GM23338 (cell line): ENCODE data around the gene EFCAB6. TPM values are rescaled to one million over a fixed set of nuclear protein-coding genes. Genes with fewer than 3 reads are reported as not detected.

ENCODE experiments used
- ATAC-seq: fragments of 200-7000 bp; cut with Tn5 transposase; 3 replicates; pipeline ENCODE4 v1.9.1; 2020
- DNase-seq: peaks from one replicate; pipeline ENCODE4 v3.0.0-alpha.2; 2015; ENCODE audit warnings: low spot score
- H2AFZ ChIP-seq: fragments of 200-600 bp; sonication (generic); 2 replicates; pipeline ENCODE4 v1.8.0; 2016; ENCODE audit warnings: antibody characterized with exemption, mild to moderate bottlenecking, moderate library complexity
- H3F3A ChIP-seq: fragments of 200-600 bp; sonication (generic); replicated peaks from 2 replicates; pipeline ENCODE4 v1.8.0; 2017; ENCODE audit warnings: antibody characterized with exemption, mixed run types, low read depth
- H3K27ac ChIP-seq: fragments of 200-600 bp; sonication (generic); 2 replicates; pipeline ENCODE4 v1.6.1; 2016; ENCODE audit warnings: low read depth
- H3K27me3 ChIP-seq: fragments of 200-600 bp; sonication (generic); 2 replicates; pipeline ENCODE4 v1.8.0; 2016; ENCODE audit warnings: mild to moderate bottlenecking, mixed run types, moderate library complexity; ENCODE audit not compliant: insufficient read depth
- H3K36me3 ChIP-seq: fragments of 200-600 bp; sonication (generic); 2 replicates; pipeline ENCODE4 v1.8.0; 2016; ENCODE audit warnings: mild to moderate bottlenecking; ENCODE audit not compliant: insufficient read depth
- H3K4me1 ChIP-seq: fragments of 200-600 bp; sonication (generic); 2 replicates; pipeline ENCODE4 v1.8.0; 2016; ENCODE audit warnings: mild to moderate bottlenecking, moderate library complexity; ENCODE audit not compliant: insufficient read depth
- H3K4me2 ChIP-seq: fragments of 200-600 bp; sonication (generic); 2 replicates; pipeline ENCODE4 v1.7.1; 2017; ENCODE audit warnings: mixed run types
- H3K4me3 ChIP-seq: fragments of 200-600 bp; sonication (generic); 2 replicates; pipeline ENCODE4 v1.6.1; 2016; ENCODE audit warnings: mixed run types
- H3K79me2 ChIP-seq: fragments of 200-600 bp; sonication (generic); replicated peaks from 2 replicates; pipeline ENCODE4 v1.8.0; 2017; ENCODE audit warnings: mild to moderate bottlenecking; ENCODE audit not compliant: insufficient read depth
- H3K9me2 ChIP-seq: fragments of 200-600 bp; sonication (generic); 2 replicates; pipeline ENCODE4 v1.8.0; 2017; ENCODE audit not compliant: insufficient read depth
- H4K20me1 ChIP-seq: fragments of 200-600 bp; sonication (generic); replicated peaks from 2 replicates; pipeline ENCODE4 v1.8.0; 2017; ENCODE audit warnings: mild to moderate bottlenecking; ENCODE audit not compliant: insufficient read depth
- H3K27ac Mint-ChIP-seq: 2 replicates; pipeline ENCODE4 v1.8.0; 2020; ENCODE audit warnings: inconsistent platforms, mild to moderate bottlenecking, moderate library complexity, mixed read lengths
- H3K27me3 Mint-ChIP-seq: 3 replicates; pipeline ENCODE4 v1.8.0; 2022; ENCODE audit warnings: low read depth, mild to moderate bottlenecking, moderate library complexity, mixed read lengths, inconsistent platforms; ENCODE audit not compliant: insufficient read depth, poor library complexity
- H3K36me3 Mint-ChIP-seq: 3 replicates; pipeline ENCODE4 v1.8.0; 2021; ENCODE audit warnings: low read depth, mild to moderate bottlenecking, inconsistent platforms, moderate library complexity, mixed read lengths
- H3K4me1 Mint-ChIP-seq: 3 replicates; pipeline ENCODE4 v1.8.0; 2020; ENCODE audit warnings: mild to moderate bottlenecking, inconsistent platforms, mixed read lengths
- H3K4me3 Mint-ChIP-seq: 3 replicates; pipeline ENCODE4 v1.8.0; 2021; ENCODE audit warnings: moderate library complexity, mild to moderate bottlenecking, inconsistent platforms, mixed read lengths
- H3K9me3 Mint-ChIP-seq: 3 replicates; pipeline ENCODE4 v1.8.0; 2020; ENCODE audit warnings: moderate library complexity, mild to moderate bottlenecking, inconsistent platforms, mixed read lengths
- CREB1 ChIP-seq: fragments of 250-450 bp; sonication (Bioruptor Pico); IDR thresholded peaks from 2 replicates; pipeline ENCODE4 v1.5.0; 2020; ENCODE audit warnings: low read depth, mild to moderate bottlenecking, moderate library complexity
- ETS1 ChIP-seq: IDR thresholded peaks from 2 replicates; pipeline ENCODE4 v1.6.1; 2016; ENCODE audit warnings: antibody characterized with exemption
- EZH2 ChIP-seq: fragments of 200-600 bp; sonication (generic); IDR thresholded peaks from one replicate; pipeline ENCODE4 v1.8.0; 2017; ENCODE audit warnings: antibody characterized with exemption, mild to moderate bottlenecking, low read depth; ENCODE audit not compliant: unreplicated experiment
- EZH2phosphoT487 ChIP-seq: fragments of 200-600 bp; sonication (generic); IDR thresholded peaks from one replicate; pipeline ENCODE4 v1.8.1; 2018; ENCODE audit warnings: antibody characterized with exemption; ENCODE audit not compliant: unreplicated experiment
- JUNB ChIP-seq: IDR thresholded peaks from one replicate; pipeline ENCODE4 v1.6.1; 2016; ENCODE audit warnings: antibody characterized with exemption; ENCODE audit not compliant: unreplicated experiment
- NANOG ChIP-seq: IDR thresholded peaks from 2 replicates; pipeline ENCODE4 v1.6.1; 2016; ENCODE audit warnings: antibody characterized with exemption, borderline replicate concordance
- POLR2AphosphoS5 ChIP-seq: IDR thresholded peaks from 2 replicates; pipeline ENCODE4 v1.6.1; 2016; ENCODE audit warnings: antibody characterized with exemption, low read depth
- REST ChIP-seq: IDR thresholded peaks from one replicate; pipeline ENCODE4 v1.6.1; 2018; ENCODE audit warnings: antibody characterized with exemption; ENCODE audit not compliant: unreplicated experiment
- ZNF114 ChIP-seq: fragments of 250-450 bp; sonication (Bioruptor Pico); IDR thresholded peaks from 2 replicates; pipeline ENCODE4 v1.5.0; 2020; ENCODE audit warnings: mild to moderate bottlenecking, moderate library complexity
- polyA plus RNA-seq: library from polyadenylated mRNA; unstranded; fragments of >200 nt; fragmentation: Nextera tagmentation; extraction: Ambion mirVana; gene quantifications from 2 replicates; pipeline ENCODE4 v1.2.1, GENCODE V29; 2016
- total RNA-seq: library from RNA; depleted of rRNA; stranded (reverse); fragments of >200 nt; shearing (Covaris generic); gene quantifications from 2 replicates; pipeline ENCODE4 v1.2.3, GENCODE V29; 2014
- TF ChIP-seq, protein P1 (sequence below), 2 experiments: fragments of 200-600 bp in 1 of 2; sonication (generic) in 1 of 2; conservative IDR thresholded peaks; 2 replicates each; pipeline versions ENCODE4 v1.5.1 to v1.6.1; 2016 to 2017; ENCODE audit warnings: antibody characterized with exemption in 2 of 2, low read depth in 2 of 2, mild to moderate bottlenecking in 2 of 2, moderate library complexity in 1 of 2

The EFCAB6 gene
- total and polyA plus RNA-seq, 2 experiments from 2014 or later = 1.1 to 1.8 TPM

- Histone ChIP-seq H3K4me1 (peaks cover 27% of the 10 kb centered on the region), H3K27me3 (no peaks in the 10 kb centered on the region), H3K27ac (no peak overlapping the region), H3K4me3 (no peak overlapping the region), H3F3A (0 out of 2 replicates have a peak, but pooled peaks cover 2% of the 10 kb centered on the region), H3K4me2 (no peak overlapping the region), H3K36me3 (no peaks in the 10 kb centered on the region), H2AFZ (no peak overlapping the region), H3K9me2 (no peaks in the 10 kb centered on the region; the same call in 1 of the 2 replicates), H3K79me2 (no peaks in the 10 kb centered on the region), H4K20me1 (no peaks in the 10 kb centered on the region)
- Mint-ChIP-seq H3K4me1 (peaks cover 23% of the 10 kb centered on the region), H3K27me3 (peaks cover 12% of the 10 kb centered on the region), H3K4me3 (no peak overlapping the region), H3K36me3 (no peaks in the 10 kb centered on the region), H3K27ac (no peak overlapping the region), H3K9me3 (no peaks in the 10 kb centered on the region)
- no peak for DNase-seq
- TF ChIP-seq, protein P1, sequence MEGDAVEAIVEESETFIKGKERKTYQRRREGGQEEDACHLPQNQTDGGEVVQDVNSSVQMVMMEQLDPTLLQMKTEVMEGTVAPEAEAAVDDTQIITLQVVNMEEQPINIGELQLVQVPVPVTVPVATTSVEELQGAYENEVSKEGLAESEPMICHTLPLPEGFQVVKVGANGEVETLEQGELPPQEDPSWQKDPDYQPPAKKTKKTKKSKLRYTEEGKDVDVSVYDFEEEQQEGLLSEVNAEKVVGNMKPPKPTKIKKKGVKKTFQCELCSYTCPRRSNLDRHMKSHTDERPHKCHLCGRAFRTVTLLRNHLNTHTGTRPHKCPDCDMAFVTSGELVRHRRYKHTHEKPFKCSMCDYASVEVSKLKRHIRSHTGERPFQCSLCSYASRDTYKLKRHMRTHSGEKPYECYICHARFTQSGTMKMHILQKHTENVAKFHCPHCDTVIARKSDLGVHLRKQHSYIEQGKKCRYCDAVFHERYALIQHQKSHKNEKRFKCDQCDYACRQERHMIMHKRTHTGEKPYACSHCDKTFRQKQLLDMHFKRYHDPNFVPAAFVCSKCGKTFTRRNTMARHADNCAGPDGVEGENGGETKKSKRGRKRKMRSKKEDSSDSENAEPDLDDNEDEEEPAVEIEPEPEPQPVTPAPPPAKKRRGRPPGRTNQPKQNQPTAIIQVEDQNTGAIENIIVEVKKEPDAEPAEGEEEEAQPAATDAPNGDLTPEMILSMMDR (conservative IDR thresholded peaks at IDR 0.05; ENCODE audit: low read depth in 2 of 2) = peak; percentile 20 to 60; a peak in 3 of 4 replicates
- no peak for TF ChIP-seq NANOG
- ATAC-seq = no peak
Observed at GRCh38 chr22:43747877-43748276, 64.2 kb downstream of the EFCAB6 start.

DNA sequence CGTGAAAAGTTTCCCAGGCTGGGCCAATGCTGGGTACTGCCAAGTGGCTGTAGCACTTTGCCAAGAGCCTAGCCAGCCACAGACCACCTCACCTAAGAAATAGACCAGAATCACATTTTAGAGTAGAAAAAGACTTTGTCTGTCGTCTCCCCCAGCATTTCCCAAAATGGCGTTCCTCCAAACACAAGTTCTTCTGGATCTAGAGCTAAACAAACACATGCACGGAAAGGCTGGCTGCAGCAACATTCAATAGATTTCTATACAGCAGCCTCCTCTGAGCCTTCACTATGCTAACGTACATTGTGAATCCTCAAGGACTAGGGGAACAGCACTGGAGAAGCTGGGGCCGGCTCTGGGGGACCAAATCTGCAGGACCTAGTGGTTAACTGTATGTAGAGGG lies 65.0 kb downstream of the EFCAB6 start:
- ATAC-seq (no peak), DNase-seq (no peak)
- Histone ChIP-seq H3F3A (0 out of 2 replicates have a peak, but pooled peaks cover 2% of the 10 kb centered on the region), H3K27ac (no peak overlapping the region), H3K4me3 (no peak overlapping the region), H3K79me2 (no peaks in the 10 kb centered on the region), H4K20me1 (no peaks in the 10 kb centered on the region), H3K27me3 (no peaks in the 10 kb centered on the region), H3K4me2 (no peak overlapping the region), H3K9me2 (no peaks in the 10 kb centered on the region; the same call in 1 of the 2 replicates), H3K36me3 (no peaks in the 10 kb centered on the region), H3K4me1 (peaks cover 30% of the 10 kb centered on the region), H2AFZ (no peak overlapping the region)
- Mint-ChIP-seq H3K27me3 (peaks cover 11% of the 10 kb centered on the region), H3K36me3 (no peaks in the 10 kb centered on the region), H3K4me1 (peaks cover 25% of the 10 kb centered on the region), H3K4me3 (no peak overlapping the region), H3K9me3 (no peaks in the 10 kb centered on the region), H3K27ac (no peak overlapping the region)
- TF ChIP-seq EZH2phosphoT487 = no peak
- TF ChIP-seq NANOG = no peak
- no peak for TF ChIP-seq POLR2AphosphoS5
- TF ChIP-seq EZH2 = no peak
- no peak for TF ChIP-seq ZNF114 (CRISPR knock-in tag)
- TF ChIP-seq CREB1 = no peak
- TF ChIP-seq, protein P1 (conservative IDR thresholded peaks at IDR 0.05; ENCODE audit: low read depth in 2 of 2) = no peak
- no peak for TF ChIP-seq JUNB
- no peak for TF ChIP-seq ETS1
- no peak for TF ChIP-seq REST
